Thyroid gland (tissue), 4 donors: Measurements from ENCODE around the gene NOP16. TPM values are rescaled to one million over a fixed set of nuclear protein-coding genes. Genes with fewer than 3 reads are reported as not detected.

Experiments used
- DNase-seq, 2 donors: peaks; one replicate each; pipeline ENCODE4 v3.0.0-alpha.2; 2019
- H3K27ac ChIP-seq, 3 donors: fragments of 200-600 bp; sonication (generic); 1 replicate in 2 of 3; 2 replicates in 1 of 3; pipeline ENCODE4 v1.5.1; 2016 to 2019; ENCODE audit warnings: mild to moderate bottlenecking in 1 of 3, moderate library complexity in 1 of 3
- H3K27me3 ChIP-seq: fragments of 200-600 bp; sonication (generic); one replicate; pipeline ENCODE4 v1.5.1; 2019
- H3K36me3 ChIP-seq, 2 donors: fragments of 200-600 bp; sonication (generic); one replicate each; pipeline ENCODE4 v1.5.1; 2016 to 2019
- H3K4me1 ChIP-seq, 2 donors: fragments of 200-600 bp; sonication (generic); one replicate each; pipeline ENCODE4 v1.5.1; 2017 to 2019
- H3K4me3 ChIP-seq, 3 donors: fragments of 200-600 bp; sonication (generic); replicated peaks in 1 of 3; 1 replicate in 2 of 3; 2 replicates in 1 of 3; pipeline ENCODE4 v1.5.1; 2016; ENCODE audit warnings: mild to moderate bottlenecking in 1 of 3
- H3K9me3 ChIP-seq: fragments of 200-600 bp; sonication (generic); one replicate; pipeline ENCODE4 v1.5.1; 2017
- CTCF ChIP-seq, 6 experiments: fragments of 200-600 bp in 3 of 6; fragments of 450-650 bp in 3 of 6; sonication (generic) in 3 of 6; IDR thresholded peaks; one replicate each; pipeline ENCODE4 v1.5.1; 2016 to 2019; ENCODE audit warnings: antibody characterized with exemption in 6 of 6, mild to moderate bottlenecking in 2 of 6, inconsistent platforms in 1 of 6, moderate library complexity in 1 of 6
- POLR2A ChIP-seq, 2 donors: fragments of 450-650 bp; IDR thresholded peaks; one replicate each; pipeline ENCODE4 v1.6.1; 2017; ENCODE audit warnings: antibody characterized with exemption in 2 of 2, mild to moderate bottlenecking in 2 of 2, moderate library complexity in 1 of 2
- WGBS, 2 donors: methylation state at CpG; one replicate each; pipeline ENCODE4 v1.1.5; 2017; 5-methylcytosine and 5-hydroxymethylcytosine counted together
- intact Hi-C: fragments of 100-400 bp; cut with DNase I; formaldehyde crosslinking; loops from one replicate; pipeline ENCODE4 v1.15.1; 2023
- total RNA-seq, 4 donors: library from RNA; depleted of rRNA; stranded (reverse); fragments of >200 nt; gene quantifications; one replicate each; pipeline ENCODE4 v1.2.3, GENCODE V29; 2016

NOP16 gene
- total RNA-seq, 4 donors from 2014 or later = 4.7 to 13.7 (median 8.2) TPM

GRCh38 chr5:176426876-176427275, 38.5 kb upstream of the NOP16 start:
- Histone ChIP-seq H3K36me3 (no peaks in the 10 kb centered on the region), H3K4me1 (no peaks in the 10 kb centered on the region), H3K4me3 (no peak overlapping the region), H3K27me3 (no peaks in the 10 kb centered on the region), H3K27ac (no peak overlapping the region), H3K9me3 (no peaks in the 10 kb centered on the region)
- DNase-seq = no peak
- no peak for TF ChIP-seq POLR2A (IDR thresholded peaks at IDR 0.05)
- no peak for TF ChIP-seq CTCF (IDR thresholded peaks at IDR 0.05)
- 77 to 93% methylated on average over 1 of the region's 1 CpG for WGBS, 2 donors
- intact Hi-C loops = no loop called here

DNA sequence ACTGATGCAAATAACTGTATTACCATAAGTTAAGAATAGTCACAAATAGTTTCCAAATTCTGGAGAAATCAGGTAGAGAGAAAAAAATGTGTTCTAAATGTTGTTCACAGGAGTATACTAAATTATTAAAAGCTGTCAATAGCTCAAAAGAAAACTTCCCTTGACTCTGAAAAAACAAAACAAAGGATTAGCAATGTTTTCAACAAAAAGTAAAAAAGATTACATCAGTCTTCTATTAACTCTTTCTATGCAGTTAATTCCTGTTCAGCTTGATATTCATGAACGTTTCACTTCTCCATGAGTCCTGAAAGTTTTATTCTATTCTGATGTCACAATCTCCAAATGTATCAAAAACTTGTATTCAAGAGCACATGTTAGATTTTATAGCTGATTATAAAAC, 37.4 kb upstream of the NOP16 start:
- no peak overlapping the region for H3K27ac ChIP-seq
- TF ChIP-seq POLR2A (IDR thresholded peaks at IDR 0.05) = no peak
- no peak for TF ChIP-seq CTCF (IDR thresholded peaks at IDR 0.05)
- WGBS, 2 donors = 86 to 94% methylated on average over 1 of the region's 1 CpG
- no peak overlapping the region for H3K4me3 ChIP-seq
- no peaks in the 10 kb centered on the region for H3K4me1 ChIP-seq
- no peaks in the 10 kb centered on the region for H3K9me3 ChIP-seq
- no peaks in the 10 kb centered on the region for H3K27me3 ChIP-seq
- DNase-seq = no peak
- intact Hi-C loops = no loop called here
- H3K36me3 ChIP-seq = no peaks in the 10 kb centered on the region

DNA sequence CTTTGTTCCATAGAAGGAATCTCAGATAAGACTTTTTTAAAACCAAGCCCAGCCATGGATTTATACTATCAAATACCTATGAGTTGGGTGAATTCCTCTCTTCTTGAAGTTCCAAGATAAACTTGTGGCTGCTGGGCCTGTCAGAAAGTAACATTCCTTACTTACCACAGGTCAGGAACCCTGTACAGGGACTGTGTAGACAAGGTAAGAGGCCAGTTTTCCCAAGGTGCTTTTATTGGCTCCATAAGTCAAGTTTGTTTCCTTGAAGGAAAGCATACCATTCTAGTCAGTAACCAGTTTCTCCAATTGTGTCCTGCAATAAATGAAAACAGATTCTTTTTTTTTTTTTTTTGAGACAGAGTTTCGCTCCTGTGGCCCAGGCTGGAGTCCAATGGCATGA, 36.7 kb upstream of the NOP16 start:
- no peaks in the 10 kb centered on the region for H3K4me1 ChIP-seq
- H3K27ac ChIP-seq = no peak overlapping the region
- intact Hi-C loops = no loop called here
- WGBS, 2 donors = 95 to 96% methylated on average over 1 of the region's 1 CpG
- no peak overlapping the region for H3K4me3 ChIP-seq
- TF ChIP-seq POLR2A (IDR thresholded peaks at IDR 0.05) = no peak
- TF ChIP-seq CTCF (IDR thresholded peaks at IDR 0.05) = no peak
- no peaks in the 10 kb centered on the region for H3K27me3 ChIP-seq
- no peaks in the 10 kb centered on the region for H3K9me3 ChIP-seq
- no peak for DNase-seq
- H3K36me3 ChIP-seq = no peaks in the 10 kb centered on the region

GRCh38 chr5:176424181-176424580, 35.8 kb upstream of the NOP16 start:
- H3K4me3 ChIP-seq = no peak overlapping the region
- intact Hi-C loops = no loop called here
- no peak for DNase-seq
- 84 to 92% methylated on average over 3 of the region's 3 CpGs for WGBS, 2 donors
- TF ChIP-seq POLR2A (IDR thresholded peaks at IDR 0.05) = no peak
- no peak for TF ChIP-seq CTCF (IDR thresholded peaks at IDR 0.05)
- H3K4me1 ChIP-seq = no peaks in the 10 kb centered on the region
- H3K27me3 ChIP-seq = no peaks in the 10 kb centered on the region
- no peaks in the 10 kb centered on the region for H3K36me3 ChIP-seq
- H3K27ac ChIP-seq = no peak overlapping the region
- H3K9me3 ChIP-seq = no peaks in the 10 kb centered on the region

- no peaks in the 10 kb centered on the region for H3K27me3 ChIP-seq
- H3K4me3 ChIP-seq = no peak overlapping the region
- H3K36me3 ChIP-seq = no peaks in the 10 kb centered on the region
- TF ChIP-seq CTCF (IDR thresholded peaks at IDR 0.05) (no peak), POLR2A (IDR thresholded peaks at IDR 0.05) (no peak)
- 82 to 90% methylated on average over 2 of the region's 2 CpGs for WGBS, 2 donors
- no peaks in the 10 kb centered on the region for H3K9me3 ChIP-seq
- intact Hi-C loops = no loop called here
- H3K4me1 ChIP-seq = peaks cover 4 to 6% of the 10 kb centered on the region in 2 donors
- DNase-seq = no peak
- H3K27ac ChIP-seq = no peak overlapping the region
Observed at GRCh38 chr5:176420972-176421544, 32.7 kb upstream of the NOP16 start.
